RWPE2 (cell line): Measurements from ENCODE around the gene ATXN7.

Experiments
- ATAC-seq: fragments of 200-7000 bp; cut with Tn5 transposase; 3 replicates; pipeline ENCODE4 v1.9.1; 2021; ENCODE audit warnings: low read depth
- DNase-seq: peaks from one replicate; pipeline ENCODE4 v3.0.0-alpha.2; 2020; ENCODE audit warnings: low spot score
- H3K27ac ChIP-seq: fragments of 450-650 bp; 2 replicates; pipeline ENCODE4 v1.5.1; 2017; ENCODE audit warnings: mild to moderate bottlenecking; ENCODE audit not compliant: poor library complexity, severe bottlenecking
- H3K27me3 ChIP-seq: fragments of 250-450 bp; sonication (Bioruptor Pico); 2 replicates; pipeline ENCODE4 v1.5.1; 2021; ENCODE audit warnings: mild to moderate bottlenecking, moderate library complexity; ENCODE audit not compliant: insufficient read depth, poor library complexity, severe bottlenecking
- H3K36me3 ChIP-seq: fragments of 250-450 bp; sonication (Bioruptor Pico); 2 replicates; pipeline ENCODE4 v1.5.1; 2020; ENCODE audit warnings: low read depth, mild to moderate bottlenecking, moderate library complexity
- H3K4me1 ChIP-seq: fragments of 250-450 bp; sonication (Bioruptor Pico); 2 replicates; pipeline ENCODE4 v1.5.1; 2021; ENCODE audit warnings: mild to moderate bottlenecking, moderate library complexity; ENCODE audit not compliant: insufficient read depth, poor library complexity, severe bottlenecking
- H3K4me3 ChIP-seq: fragments of 250-450 bp; sonication (Bioruptor Pico); 2 replicates; pipeline ENCODE4 v1.5.1; 2021; ENCODE audit warnings: mild to moderate bottlenecking, moderate library complexity; ENCODE audit not compliant: severe bottlenecking
- H3K9me3 ChIP-seq: fragments of 250-450 bp; sonication (Bioruptor Pico); 2 replicates; pipeline ENCODE4 v1.5.1; 2021; ENCODE audit warnings: mild to moderate bottlenecking, moderate library complexity; ENCODE audit not compliant: severe bottlenecking
- TF ChIP-seq, protein P1 (sequence below): fragments of 450-650 bp; IDR thresholded peaks from one replicate; pipeline ENCODE4 v1.5.1; 2017; ENCODE audit warnings: mild to moderate bottlenecking, moderate library complexity; ENCODE audit not compliant: poor library complexity, severe bottlenecking

Gene ATXN7

DNA sequence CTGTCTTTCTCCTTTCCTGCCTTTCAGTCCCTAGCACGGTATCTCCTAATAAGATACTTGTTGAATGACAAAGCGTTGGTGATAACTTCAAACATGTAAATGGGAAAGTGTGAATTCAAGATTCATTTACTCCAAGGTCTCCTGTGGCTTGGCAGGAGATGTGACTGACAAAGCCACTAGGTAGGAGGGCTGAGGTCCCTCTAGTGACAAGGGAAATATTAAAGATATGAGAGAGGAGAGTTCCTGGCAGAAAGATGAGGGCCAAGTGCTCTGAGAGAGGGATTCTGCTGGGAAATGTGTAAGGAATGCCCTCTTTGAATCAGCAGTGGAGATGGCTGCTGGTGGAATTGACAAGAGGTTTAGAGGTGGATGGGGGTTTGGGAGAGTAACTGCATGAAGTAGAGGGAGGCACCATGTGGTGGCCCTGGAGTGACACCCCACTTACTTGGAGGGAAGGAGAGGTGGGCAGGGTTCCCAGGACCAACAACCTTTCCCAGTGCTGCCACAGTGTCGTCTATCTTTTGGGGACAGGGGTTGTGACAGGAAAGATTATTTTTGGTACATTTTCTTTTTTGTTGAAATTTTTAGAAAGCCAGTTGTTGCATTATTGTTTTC, 91.5 kb downstream of the ATXN7 start:
- H3K27ac ChIP-seq: no peak overlapping the region

DNA sequence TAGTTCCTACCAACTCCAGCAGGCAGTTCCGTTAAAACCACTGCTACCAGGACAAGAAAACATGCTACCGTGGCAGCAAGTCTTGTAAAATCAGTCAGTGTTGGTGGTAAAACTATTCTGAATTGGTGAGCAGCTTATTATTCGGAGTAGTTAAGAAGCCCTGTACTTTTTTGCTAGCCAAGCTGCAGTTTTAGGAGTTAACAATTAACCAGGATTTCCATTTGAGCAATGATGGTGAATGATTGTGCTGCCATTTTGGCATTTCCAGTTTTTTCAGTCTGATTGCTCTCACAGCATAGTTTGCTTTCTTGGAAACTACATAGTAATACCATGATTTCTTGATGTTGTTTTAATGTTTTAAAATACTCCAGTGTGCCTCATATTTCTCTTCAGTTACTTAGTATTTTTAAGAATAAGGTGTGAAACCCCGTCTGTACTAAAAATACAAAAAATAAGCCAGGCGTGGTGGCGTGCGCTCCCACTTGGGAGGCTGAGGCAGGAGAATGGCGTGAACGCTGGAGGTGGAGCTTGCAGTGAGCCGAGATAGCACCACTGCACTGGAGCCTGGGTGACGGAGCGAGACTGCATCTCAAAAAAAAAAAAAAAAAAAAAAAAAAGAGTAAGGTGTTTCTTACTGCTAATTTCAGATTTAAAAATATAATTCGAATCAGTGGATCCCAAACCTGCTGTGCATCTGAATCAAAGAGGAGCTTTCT, 92.3 kb downstream of the ATXN7 start:
- no peak overlapping the region for H3K4me3 ChIP-seq
- no peak overlapping the region for H3K27ac ChIP-seq
- no peak for DNase-seq
- no peak for ATAC-seq
- TF ChIP-seq, protein P1, sequence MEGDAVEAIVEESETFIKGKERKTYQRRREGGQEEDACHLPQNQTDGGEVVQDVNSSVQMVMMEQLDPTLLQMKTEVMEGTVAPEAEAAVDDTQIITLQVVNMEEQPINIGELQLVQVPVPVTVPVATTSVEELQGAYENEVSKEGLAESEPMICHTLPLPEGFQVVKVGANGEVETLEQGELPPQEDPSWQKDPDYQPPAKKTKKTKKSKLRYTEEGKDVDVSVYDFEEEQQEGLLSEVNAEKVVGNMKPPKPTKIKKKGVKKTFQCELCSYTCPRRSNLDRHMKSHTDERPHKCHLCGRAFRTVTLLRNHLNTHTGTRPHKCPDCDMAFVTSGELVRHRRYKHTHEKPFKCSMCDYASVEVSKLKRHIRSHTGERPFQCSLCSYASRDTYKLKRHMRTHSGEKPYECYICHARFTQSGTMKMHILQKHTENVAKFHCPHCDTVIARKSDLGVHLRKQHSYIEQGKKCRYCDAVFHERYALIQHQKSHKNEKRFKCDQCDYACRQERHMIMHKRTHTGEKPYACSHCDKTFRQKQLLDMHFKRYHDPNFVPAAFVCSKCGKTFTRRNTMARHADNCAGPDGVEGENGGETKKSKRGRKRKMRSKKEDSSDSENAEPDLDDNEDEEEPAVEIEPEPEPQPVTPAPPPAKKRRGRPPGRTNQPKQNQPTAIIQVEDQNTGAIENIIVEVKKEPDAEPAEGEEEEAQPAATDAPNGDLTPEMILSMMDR: no peak
- H3K4me1 ChIP-seq: peaks cover 17% of the 10 kb centered on the region
- peaks cover 13% of the 10 kb centered on the region for H3K36me3 ChIP-seq
- no peaks in the 10 kb centered on the region for H3K27me3 ChIP-seq
- H3K9me3 ChIP-seq: no peaks in the 10 kb centered on the region

More for the DNA sequence above, 91.5 kb downstream of the ATXN7 start:
- Histone ChIP-seq H3K4me3 (no peak overlapping the region), H3K27me3 (no peaks in the 10 kb centered on the region), H3K4me1 (peaks cover 14% of the 10 kb centered on the region), H3K36me3 (peaks cover 13% of the 10 kb centered on the region), H3K9me3 (no peaks in the 10 kb centered on the region)
- TF ChIP-seq, protein P1: no peak
- DNase-seq (no peak), ATAC-seq (no peak)

DNA sequence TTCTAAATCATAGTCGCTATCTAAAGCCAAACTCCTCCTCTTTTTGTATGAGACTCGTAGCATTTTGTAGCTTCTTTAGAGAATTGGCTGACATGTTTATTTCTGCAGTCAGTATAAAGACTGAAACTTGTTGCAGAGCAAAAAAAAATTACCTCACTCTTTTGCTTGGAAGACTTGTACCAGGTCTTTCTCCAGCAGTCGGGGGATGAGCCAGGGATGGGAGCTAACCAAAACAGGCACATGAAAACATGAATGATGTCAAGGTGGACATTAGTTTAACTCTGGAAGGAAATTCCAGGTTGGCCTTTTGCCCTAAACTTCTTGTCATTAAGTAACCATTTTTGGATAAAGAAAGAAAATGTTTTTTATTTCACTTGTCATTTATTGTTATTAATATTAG, 95.5 kb downstream of the ATXN7 start:
- no peaks in the 10 kb centered on the region for H3K9me3 ChIP-seq
- TF ChIP-seq, protein P1: no peak
- H3K27me3 ChIP-seq: no peaks in the 10 kb centered on the region
- ATAC-seq (no peak), DNase-seq (no peak)
- H3K4me1 ChIP-seq: peaks cover 20% of the 10 kb centered on the region
- H3K27ac ChIP-seq: peak overlapping the region; percentile 54
- no peak overlapping the region for H3K4me3 ChIP-seq
- H3K36me3 ChIP-seq: peaks cover 20% of the 10 kb centered on the region

DNA sequence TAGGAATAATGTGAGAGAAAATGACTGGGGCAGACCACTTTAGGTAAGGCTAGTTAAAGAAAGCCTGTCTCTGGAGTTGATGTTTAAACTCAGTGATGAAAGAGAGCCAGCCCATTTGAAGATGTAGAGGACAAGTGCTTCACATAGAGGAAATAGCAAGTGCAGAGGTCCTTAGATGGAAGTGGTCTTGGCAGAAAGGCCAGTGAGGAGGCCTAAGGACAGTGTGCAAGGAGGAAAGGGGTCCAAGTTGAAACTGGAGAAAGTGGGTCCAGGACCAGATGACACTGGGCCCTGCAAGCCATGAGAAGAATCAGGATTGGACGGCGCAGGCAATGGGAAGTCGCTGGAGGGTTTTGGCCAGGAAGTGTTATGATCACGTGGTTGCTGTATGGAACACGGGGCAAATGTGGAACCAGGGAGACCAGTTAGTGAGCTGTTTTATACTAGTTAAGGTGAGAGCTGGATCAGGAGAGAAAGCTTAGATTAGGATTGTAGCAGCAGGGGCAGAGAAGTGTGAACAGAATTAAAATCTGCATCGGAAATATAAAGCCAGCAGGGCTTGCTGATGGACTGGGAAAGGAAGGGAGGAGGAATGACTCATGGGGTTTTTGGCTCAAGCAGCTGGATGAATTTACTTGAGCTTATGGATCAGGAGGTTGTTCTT, 96.5 kb downstream of the ATXN7 start:
- no peak overlapping the region for H3K4me3 ChIP-seq
- peaks cover 17% of the 10 kb centered on the region for H3K4me1 ChIP-seq
- H3K9me3 ChIP-seq: no peaks in the 10 kb centered on the region
- DNase-seq (no peak), ATAC-seq (peak; percentile 74)
- H3K27ac ChIP-seq: peak overlapping the region; percentile 54
- TF ChIP-seq, protein P1: peak; percentile 37
- no peaks in the 10 kb centered on the region for H3K27me3 ChIP-seq
- H3K36me3 ChIP-seq: peaks cover 18% of the 10 kb centered on the region
